T-helper 2 cell (primary cell): ENCODE data around the gene ZC3H6.
"Not testable (repeated sequence)": the region's sequence is repeated elsewhere in the genome, so short reads cannot be mapped to it uniquely, and the experiment has no call there.

Experiments used
- DNase-seq, 5 experiments: peaks; one replicate each; pipeline versions ENCODE4 v3.0.0 to v3.0.0-alpha.2; 2012 to 2022

Gene ZC3H6

GRCh38 chr2:112282066-112282465, 6.7 kb downstream of the ZC3H6 start:
- not testable (repeated sequence) for DNase-seq

- not testable (repeated sequence) for DNase-seq
Observed at GRCh38 chr2:112283535-112283934, 8.1 kb downstream of the ZC3H6 start.

- no peak for DNase-seq
Observed at GRCh38 chr2:112290088-112290487, 14.7 kb downstream of the ZC3H6 start.

- DNase-seq: no peak
Observed at GRCh38 chr2:112290648-112291047, 15.3 kb downstream of the ZC3H6 start.

- DNase-seq: no peak
Observed at GRCh38 chr2:112293636-112294401, 18.4 kb downstream of the ZC3H6 start.

GRCh38 chr2:112295407-112296078, 20.1 kb downstream of the ZC3H6 start:
- no peak for DNase-seq

- no peak for DNase-seq
Observed at GRCh38 chr2:112296407-112296806, 21.0 kb downstream of the ZC3H6 start.

- no peak for DNase-seq
Observed at GRCh38 chr2:112301171-112301584, 25.8 kb downstream of the ZC3H6 start.

GRCh38 chr2:112301973-112302372, 26.6 kb downstream of the ZC3H6 start:
- DNase-seq: no peak

- DNase-seq: no peak
Observed at GRCh38 chr2:112304298-112304941, 29.0 kb downstream of the ZC3H6 start.

- no peak for DNase-seq
Observed at GRCh38 chr2:112305132-112305531, 29.7 kb downstream of the ZC3H6 start.

GRCh38 chr2:112310906-112311305, 35.5 kb downstream of the ZC3H6 start:
- no peak for DNase-seq

GRCh38 chr2:112311932-112312331, 36.5 kb downstream of the ZC3H6 start:
- DNase-seq: no peak

GRCh38 chr2:112312821-112313220, 37.4 kb downstream of the ZC3H6 start:
- no peak for DNase-seq

- no peak for DNase-seq
Observed at GRCh38 chr2:112314856-112315255, 39.5 kb downstream of the ZC3H6 start.

GRCh38 chr2:112317303-112318158, 42.1 kb downstream of the ZC3H6 start:
- no peak for DNase-seq

GRCh38 chr2:112318515-112318914, 43.1 kb downstream of the ZC3H6 start:
- no peak for DNase-seq

- no peak for DNase-seq
Observed at GRCh38 chr2:112321375-112322320, 46.3 kb downstream of the ZC3H6 start.

GRCh38 chr2:112322919-112323318, 47.5 kb downstream of the ZC3H6 start:
- DNase-seq: no peak

GRCh38 chr2:112332123-112332696, 56.8 kb downstream of the ZC3H6 start:
- DNase-seq: no peak

- DNase-seq: no peak
Observed at GRCh38 chr2:112335600-112335999, 60.2 kb downstream of the ZC3H6 start.
